ENCODE data around the gene CLSTN1.

GRCh38 chr1:9869831-9870251 is 46.1 kb upstream of the CLSTN1 start:
- TF ChIP-seq CTCF (IDR thresholded peaks at IDR 0.05; ENCODE audit: low read length) (no peak), EZH2 (IDR thresholded peaks at IDR 0.05; ENCODE audit: borderline replicate concordance, low read length) (no peak)

All from OCI-LY1 (cell line).